KMS-11 (cell line): Measurements from ENCODE around the gene USP47.

Experiments
- H2AFZ ChIP-seq: fragments of 200-600 bp; sonication (generic); 2 replicates; pipeline ENCODE4 v1.6.1; 2016; ENCODE audit warnings: antibody characterized with exemption, mixed run types, low read depth
- H3K27ac ChIP-seq: fragments of 200-600 bp; sonication (generic); 2 replicates; pipeline ENCODE4 v1.6.1; 2016; ENCODE audit warnings: mild to moderate bottlenecking, mixed run types
- H3K27me3 ChIP-seq: fragments of 200-600 bp; sonication (generic); 2 replicates; pipeline ENCODE4 v1.6.1; 2017; ENCODE audit warnings: mild to moderate bottlenecking, low read depth, mixed run types, moderate library complexity; ENCODE audit not compliant: insufficient read depth
- H3K36me3 ChIP-seq: fragments of 200-600 bp; sonication (generic); 2 replicates; pipeline ENCODE4 v1.6.1; 2017; ENCODE audit warnings: mild to moderate bottlenecking, mixed run types; ENCODE audit not compliant: insufficient read depth
- H3K4me1 ChIP-seq: fragments of 200-600 bp; sonication (generic); 2 replicates; pipeline ENCODE4 v1.6.1; 2016; ENCODE audit warnings: mild to moderate bottlenecking, low read depth, mixed run types; ENCODE audit not compliant: poor library complexity, severe bottlenecking
- H3K4me2 ChIP-seq: fragments of 200-600 bp; sonication (generic); 2 replicates; pipeline ENCODE4 v1.7.0; 2016; ENCODE audit warnings: mild to moderate bottlenecking, mixed run types
- H3K4me3 ChIP-seq: fragments of 200-600 bp; sonication (generic); IDR thresholded peaks from 2 replicates; pipeline ENCODE4 v1.6.1; 2017; ENCODE audit warnings: low read depth, low read length, mixed read lengths; ENCODE audit not compliant: insufficient read depth
- H3K79me2 ChIP-seq: fragments of 200-600 bp; sonication (generic); 2 replicates; pipeline ENCODE4 v1.6.1; 2016; ENCODE audit warnings: low read depth, mixed run types; ENCODE audit not compliant: insufficient read depth
- H3K9ac ChIP-seq: fragments of 200-600 bp; sonication (generic); 2 replicates; pipeline ENCODE4 v1.6.1; 2016; ENCODE audit warnings: mild to moderate bottlenecking, mixed run types
- H4K20me1 ChIP-seq: fragments of 200-600 bp; sonication (generic); 2 replicates; pipeline ENCODE4 v1.6.1; 2016; ENCODE audit warnings: mild to moderate bottlenecking, mixed run types; ENCODE audit not compliant: insufficient read depth
- TF ChIP-seq, protein P1 (sequence below): fragments of 200-600 bp; sonication (generic); conservative IDR thresholded peaks from 2 replicates; pipeline ENCODE4 v1.6.1; 2017; ENCODE audit warnings: low read depth, mild to moderate bottlenecking, antibody characterized with exemption, low read length, moderate library complexity, mixed read lengths

Gene USP47

DNA sequence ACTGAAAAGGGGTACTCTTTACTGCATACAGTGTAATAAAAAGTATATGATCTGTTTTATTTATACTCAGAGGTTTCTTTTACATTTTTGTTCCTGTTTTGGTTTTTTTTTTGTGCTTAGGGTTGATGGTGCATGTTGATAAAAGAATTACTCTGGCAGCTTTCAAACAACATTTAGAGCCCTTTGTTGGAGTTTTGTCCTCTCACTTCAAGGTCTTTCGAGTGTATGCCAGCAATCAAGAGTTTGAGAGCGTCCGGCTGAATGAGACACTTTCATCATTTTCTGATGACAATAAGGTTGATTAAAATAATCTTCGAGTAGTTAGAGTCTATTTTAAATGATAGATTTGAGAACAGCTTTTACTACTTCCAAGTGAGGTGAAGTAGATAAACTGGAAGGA lies 106.1 kb downstream of the USP47 start:
- TF ChIP-seq, protein P1, sequence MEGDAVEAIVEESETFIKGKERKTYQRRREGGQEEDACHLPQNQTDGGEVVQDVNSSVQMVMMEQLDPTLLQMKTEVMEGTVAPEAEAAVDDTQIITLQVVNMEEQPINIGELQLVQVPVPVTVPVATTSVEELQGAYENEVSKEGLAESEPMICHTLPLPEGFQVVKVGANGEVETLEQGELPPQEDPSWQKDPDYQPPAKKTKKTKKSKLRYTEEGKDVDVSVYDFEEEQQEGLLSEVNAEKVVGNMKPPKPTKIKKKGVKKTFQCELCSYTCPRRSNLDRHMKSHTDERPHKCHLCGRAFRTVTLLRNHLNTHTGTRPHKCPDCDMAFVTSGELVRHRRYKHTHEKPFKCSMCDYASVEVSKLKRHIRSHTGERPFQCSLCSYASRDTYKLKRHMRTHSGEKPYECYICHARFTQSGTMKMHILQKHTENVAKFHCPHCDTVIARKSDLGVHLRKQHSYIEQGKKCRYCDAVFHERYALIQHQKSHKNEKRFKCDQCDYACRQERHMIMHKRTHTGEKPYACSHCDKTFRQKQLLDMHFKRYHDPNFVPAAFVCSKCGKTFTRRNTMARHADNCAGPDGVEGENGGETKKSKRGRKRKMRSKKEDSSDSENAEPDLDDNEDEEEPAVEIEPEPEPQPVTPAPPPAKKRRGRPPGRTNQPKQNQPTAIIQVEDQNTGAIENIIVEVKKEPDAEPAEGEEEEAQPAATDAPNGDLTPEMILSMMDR: no peak
- Histone ChIP-seq H4K20me1 (no peaks in the 10 kb centered on the region; the same call in 1 of the 2 replicates), H3K4me2 (no peak overlapping the region), H3K36me3 (no peaks in the 10 kb centered on the region), H2AFZ (no peak overlapping the region), H3K4me3 (no peak overlapping the region), H3K9ac (no peak overlapping the region), H3K4me1 (no peaks in the 10 kb centered on the region), H3K27me3 (no peaks in the 10 kb centered on the region), H3K27ac (no peak overlapping the region), H3K79me2 (no peaks in the 10 kb centered on the region)

DNA sequence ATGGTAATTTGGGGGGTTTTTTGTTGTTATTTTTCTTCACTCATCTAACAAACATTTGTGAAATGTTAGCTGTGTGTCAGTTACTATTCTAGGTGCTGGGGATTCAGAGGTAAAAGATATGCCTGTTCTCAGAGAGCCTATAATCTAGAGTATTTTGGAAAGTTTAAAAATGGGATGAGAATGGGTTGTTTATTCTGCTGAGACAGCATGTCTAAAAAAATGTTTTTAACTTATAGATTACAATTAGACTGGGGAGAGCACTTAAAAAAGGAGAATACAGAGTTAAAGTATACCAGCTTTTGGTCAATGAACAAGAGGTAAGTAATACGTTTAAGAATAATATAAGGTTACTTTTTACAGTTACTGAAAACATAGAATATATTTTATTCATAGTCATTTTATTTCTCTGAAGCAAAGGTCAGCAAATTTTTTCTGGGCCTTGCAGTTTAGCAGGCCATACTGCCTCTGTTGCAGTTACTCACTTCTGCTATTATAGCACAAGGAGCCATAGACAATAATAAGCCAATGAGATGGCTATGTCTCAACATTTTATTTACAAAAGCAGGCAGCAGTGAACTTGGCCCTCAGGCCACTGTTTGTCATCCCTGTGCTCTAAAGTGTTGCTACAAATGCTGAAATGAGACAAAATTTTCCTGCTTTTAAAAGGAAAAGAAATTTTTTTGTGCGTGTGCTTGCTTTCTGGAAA lies 106.6 kb downstream of the USP47 start:
- no peak overlapping the region for H3K4me2 ChIP-seq
- no peaks in the 10 kb centered on the region for H3K4me1 ChIP-seq
- no peak overlapping the region for H3K9ac ChIP-seq
- H3K4me3 ChIP-seq: no peak overlapping the region
- no peaks in the 10 kb centered on the region for H3K79me2 ChIP-seq
- no peak overlapping the region for H3K27ac ChIP-seq
- H3K27me3 ChIP-seq: no peaks in the 10 kb centered on the region
- no peaks in the 10 kb centered on the region; the same call in 1 of the 2 replicates for H4K20me1 ChIP-seq
- no peaks in the 10 kb centered on the region for H3K36me3 ChIP-seq
- H2AFZ ChIP-seq: no peak overlapping the region
- TF ChIP-seq, protein P1: no peak

DNA sequence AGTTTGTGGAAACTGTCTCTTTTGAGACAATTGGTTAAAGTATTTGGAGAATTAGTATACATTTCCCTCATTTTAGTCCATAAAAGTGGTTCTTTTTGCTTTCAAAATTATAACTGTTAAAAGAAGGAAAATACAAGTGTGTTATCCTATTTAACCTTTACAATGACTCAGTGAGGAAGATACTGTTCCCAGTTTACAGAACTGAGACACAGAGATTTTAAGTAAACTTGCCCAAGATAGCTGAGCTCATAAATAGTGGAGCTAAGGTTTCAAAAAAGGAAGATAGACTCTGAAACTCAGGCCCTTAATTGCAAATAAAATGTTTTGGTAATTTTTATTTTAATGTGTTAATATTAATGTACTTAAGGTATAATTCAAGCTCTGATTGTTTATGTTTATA lies 107.7 kb downstream of the USP47 start:
- Histone ChIP-seq H3K9ac (no peak overlapping the region), H3K4me2 (no peak overlapping the region), H2AFZ (no peak overlapping the region), H3K27me3 (no peaks in the 10 kb centered on the region), H3K4me1 (no peaks in the 10 kb centered on the region), H3K4me3 (no peak overlapping the region), H4K20me1 (no peaks in the 10 kb centered on the region; the same call in 1 of the 2 replicates), H3K27ac (no peak overlapping the region), H3K36me3 (no peaks in the 10 kb centered on the region), H3K79me2 (no peaks in the 10 kb centered on the region)
- TF ChIP-seq, protein P1: no peak

DNA sequence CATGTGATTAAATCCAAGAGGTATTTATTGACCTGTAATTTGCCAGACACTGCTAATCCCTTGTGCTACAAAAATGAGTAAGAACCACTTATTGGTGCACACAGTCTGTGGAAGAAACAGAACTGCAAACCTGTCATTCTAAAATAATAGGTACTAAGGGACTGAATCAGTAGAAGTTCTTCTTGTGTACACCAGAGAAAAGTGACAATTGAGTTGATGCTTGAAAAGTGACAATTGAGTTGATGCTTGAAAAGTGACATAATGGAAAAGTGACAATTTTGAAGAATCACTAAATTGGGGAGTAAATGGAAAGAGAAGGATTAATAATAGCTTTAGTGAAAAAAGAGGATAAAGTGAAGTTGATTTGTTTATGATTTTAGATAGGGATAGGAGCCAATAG lies 110.3 kb downstream of the USP47 start:
- Histone ChIP-seq H2AFZ (no peak overlapping the region), H3K27me3 (no peaks in the 10 kb centered on the region), H3K79me2 (no peaks in the 10 kb centered on the region), H3K4me3 (no peak overlapping the region), H3K36me3 (peaks cover 11% of the 10 kb centered on the region; the same call in 1 of the 2 replicates), H3K27ac (no peak overlapping the region), H3K9ac (no peak overlapping the region), H3K4me2 (no peak overlapping the region), H3K4me1 (no peaks in the 10 kb centered on the region), H4K20me1 (no peaks in the 10 kb centered on the region; the same call in 1 of the 2 replicates)
- TF ChIP-seq, protein P1: no peak
